Head of caudate nucleus (tissue), 42 donors: ENCODE results near the gene WSCD2.

Source experiments
- DNase-seq, 42 donors: peaks; one replicate each; pipeline versions ENCODE4 v3.0.0 to v3.0.0-alpha.2; 2020 to 2021; ENCODE audit warnings: mixed read lengths in 7 of 42
- intact Hi-C: fragments of 100-400 bp; cut with DNase I; formaldehyde crosslinking; loops from one replicate; pipeline ENCODE4 v1.15.0; 2022

WSCD2 gene

DNA sequence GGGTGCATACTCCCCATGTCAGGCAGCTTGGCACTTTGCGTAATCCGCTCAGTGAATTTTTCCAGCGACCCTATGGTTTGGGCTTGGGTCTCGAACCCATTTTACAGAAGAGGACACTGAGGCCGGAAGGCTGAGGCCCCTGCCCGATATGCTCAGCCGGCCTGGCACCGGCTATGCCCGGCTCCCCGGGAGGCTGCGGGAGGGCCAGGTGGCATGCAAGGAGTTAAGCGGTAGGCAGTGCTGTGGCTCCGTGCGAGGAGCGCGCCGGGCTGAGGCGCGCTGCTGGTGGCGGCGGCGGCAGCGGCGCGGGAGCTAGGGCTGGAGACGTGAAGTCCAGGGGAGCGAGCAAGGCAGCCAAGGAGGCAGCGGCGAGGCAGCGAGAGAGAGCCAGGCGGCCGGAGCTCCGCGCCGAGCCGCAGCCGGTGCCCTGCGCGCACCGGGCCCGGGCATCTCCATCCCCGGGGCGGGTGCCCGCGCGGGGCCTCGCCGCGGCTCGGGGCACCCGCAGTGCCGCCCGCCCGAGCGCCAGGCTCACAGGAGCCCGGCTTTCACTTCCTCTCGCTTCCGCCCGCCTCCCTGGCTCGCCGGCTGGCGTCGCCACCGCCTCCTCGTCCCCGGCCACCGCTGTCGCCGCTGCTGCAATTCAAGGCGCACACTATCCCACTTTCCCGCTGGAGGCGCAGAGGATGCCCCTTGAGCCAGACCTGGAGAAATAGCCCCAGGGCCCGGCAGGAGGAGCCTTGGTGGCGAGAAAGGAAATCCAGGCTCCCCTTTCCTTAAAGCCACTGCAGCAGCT lies at the start of gene WSCD2:
TSS of gene WSCD2 (plus strand) at position 272 of the 796 bp plus-strand sequence. CDS start 66,545 bp downstream, outside the sequence.
- DNase-seq = peak in 40 of 42 donors; percentile 22 to 76 (median 56)
- intact Hi-C loops = no loop called here

DNA sequence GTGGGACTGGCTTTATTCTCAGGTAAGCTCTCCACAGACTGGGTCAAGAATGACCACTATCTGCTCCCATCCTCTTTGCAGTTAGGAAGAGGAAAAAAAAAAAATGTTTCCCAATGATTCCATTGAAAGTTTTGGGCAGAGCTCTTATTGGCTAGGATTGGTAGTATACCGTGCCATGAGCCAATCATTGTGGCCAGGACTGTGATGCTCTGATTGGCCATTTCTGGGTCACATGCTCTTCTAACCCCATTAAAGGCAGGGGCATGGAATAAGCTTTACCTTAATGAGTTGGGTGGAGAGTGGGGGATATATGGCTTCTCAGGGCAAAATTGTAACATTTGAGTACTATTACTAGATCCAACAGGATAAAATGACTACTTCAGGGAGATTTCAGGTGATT lies 49.4 kb upstream of the WSCD2 start:
- DNase-seq = no peak

DNA sequence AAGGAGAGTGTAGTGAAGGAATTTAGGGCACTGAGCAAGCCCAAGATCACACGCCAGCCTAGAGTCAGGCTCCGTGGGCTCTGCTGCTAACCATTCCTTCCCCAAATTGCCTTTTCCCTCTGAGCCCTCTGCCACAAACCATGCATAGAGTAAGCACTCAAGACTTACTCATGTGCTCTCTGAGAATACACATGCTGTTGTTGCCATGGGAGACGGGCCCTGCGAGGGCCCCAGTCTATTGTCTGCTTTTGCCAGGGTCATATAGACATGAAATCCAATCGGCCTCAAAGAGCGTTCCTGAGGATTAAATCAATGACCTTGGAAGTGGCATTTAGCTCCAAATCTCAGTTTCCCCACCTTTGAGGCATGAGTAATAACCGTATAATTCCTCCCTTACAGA lies 48.7 kb upstream of the WSCD2 start:
- no peak for DNase-seq
- intact Hi-C loops = no loop called here

More for the DNA sequence above, 49.4 kb upstream of the WSCD2 start:
- intact Hi-C loops = no loop called here

DNA sequence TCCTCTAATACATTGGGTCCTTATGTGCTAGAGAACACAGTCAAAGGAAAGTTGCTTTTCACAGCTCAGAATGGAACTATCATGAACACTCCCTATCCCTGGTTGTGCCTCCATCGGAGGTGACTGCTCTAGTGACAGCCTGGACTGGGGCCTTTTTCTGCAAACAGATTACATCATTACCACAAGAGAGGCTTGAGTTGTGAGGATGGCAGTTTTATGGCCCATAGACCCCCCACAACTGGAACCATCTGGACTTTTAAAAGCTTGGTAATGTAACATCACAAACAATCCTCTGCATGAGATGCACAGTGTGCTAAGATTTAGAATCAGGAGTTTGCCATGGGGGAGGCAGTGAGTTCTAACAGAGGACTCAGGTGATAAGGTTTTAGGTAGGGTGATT lies 46.6 kb upstream of the WSCD2 start:
- intact Hi-C loops = no loop called here
- DNase-seq = no peak

DNA sequence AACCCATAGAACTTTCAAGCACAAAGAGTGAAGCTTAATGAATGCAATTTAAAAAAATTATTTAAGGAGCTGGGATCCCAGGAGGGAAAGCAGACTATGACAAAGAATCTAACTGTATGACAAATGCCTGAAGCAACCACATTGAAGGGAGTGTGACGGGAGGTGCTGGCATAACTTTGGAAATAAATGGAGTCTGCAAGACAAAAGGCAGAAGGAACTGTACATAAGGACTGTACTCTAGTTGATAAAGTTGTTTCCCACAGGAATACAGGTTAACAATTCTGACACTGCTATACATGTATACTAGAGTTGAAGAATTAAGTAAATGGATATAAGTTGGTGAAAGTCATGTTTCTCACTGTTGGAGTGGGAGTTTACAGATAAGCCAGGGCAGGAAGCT lies 41.2 kb upstream of the WSCD2 start:
- DNase-seq = no peak
- intact Hi-C loops = no loop called here

DNA sequence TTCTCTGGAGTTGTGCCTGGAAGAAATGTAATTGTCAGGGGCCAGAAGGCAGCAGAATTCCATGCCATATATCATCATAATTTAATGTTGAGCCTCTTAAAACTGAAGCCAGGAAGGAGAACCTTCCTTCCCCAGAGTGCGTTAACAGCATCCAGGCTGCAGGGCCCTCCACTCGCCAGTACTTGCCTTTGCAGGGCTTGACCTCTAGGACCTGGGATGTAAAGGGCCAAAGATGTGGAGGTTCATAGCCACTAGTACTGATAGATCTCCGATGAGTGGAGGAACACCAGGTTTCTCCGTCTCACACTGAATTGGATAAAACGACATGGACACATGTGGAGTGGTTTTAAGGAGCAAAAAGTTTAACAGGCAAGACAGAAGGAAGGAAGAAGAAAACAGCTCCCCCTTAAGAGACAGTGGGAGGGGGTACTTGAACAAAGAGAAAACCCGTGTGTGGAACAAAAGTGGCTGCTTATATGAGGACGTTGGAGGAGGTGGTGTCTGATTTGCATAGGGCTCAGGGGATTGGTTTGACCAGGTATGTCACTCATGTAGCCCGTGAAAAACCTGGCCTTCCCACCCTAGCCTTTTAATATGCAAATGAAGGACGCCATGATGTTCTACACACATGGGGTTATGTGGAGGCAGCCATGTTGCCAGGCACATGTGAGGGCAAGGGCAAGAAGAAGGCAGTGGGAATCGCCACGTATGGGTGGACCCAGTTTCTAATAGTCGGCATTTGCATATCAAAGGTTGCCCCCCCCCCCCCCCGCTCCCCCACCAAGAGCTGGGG lies 38.8 kb upstream of the WSCD2 start:
- intact Hi-C loops = no loop called here
- DNase-seq = no peak

DNA sequence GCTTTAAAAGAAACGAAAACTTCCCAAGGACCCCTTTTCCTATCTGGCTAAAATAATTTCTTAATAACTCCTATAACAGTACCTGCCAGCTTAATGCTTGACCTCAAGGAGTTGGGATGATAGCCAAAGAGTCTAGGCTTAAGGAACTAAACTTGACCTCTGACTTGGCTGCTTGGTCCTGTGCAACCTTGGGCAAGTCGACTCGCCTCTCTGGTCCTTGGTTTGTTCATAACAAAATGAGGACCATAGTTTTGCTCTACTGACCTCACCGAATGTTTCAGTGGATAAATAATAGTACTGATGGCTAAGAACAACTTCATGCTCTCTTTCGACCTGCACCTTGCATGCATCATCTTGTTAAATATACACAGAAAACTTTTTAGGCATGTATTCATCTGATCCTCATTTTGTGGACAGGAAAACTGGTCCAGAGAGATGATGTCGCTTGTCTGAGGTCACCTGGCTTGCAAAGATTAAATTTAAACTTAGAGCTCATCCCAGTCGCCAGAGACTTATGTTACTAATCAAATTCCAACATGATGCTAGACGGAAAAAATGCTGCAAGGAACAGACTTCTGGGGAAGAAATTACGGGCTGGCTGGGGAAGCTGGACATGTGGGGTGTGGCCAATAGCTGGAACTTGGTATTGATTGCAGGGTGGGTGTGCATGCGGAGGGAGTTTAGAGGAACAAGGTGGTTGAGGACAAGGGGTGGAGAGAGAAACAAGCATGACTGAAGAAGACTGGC lies 38.0 kb upstream of the WSCD2 start:
- intact Hi-C loops = no loop called here
- no peak for DNase-seq

DNA sequence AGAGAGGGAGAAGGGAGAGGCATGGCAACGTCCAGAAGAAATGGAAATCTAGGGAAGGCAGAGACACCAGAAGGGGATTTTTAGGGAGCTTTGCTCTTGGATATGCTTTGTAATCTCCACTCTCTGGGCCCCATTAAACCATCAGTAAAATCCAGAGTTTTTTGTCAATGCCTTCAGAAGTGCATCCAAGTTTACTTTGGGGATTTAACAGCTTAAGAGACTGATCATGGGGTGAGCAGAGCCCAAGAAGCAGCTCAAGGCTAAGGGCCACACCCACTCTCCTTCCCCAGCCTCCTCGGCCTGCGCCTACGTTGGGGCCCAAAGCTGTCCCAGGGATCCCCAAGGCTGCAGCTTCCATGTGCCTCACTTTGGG lies 37.4 kb upstream of the WSCD2 start:
- intact Hi-C loops = no loop called here

DNA sequence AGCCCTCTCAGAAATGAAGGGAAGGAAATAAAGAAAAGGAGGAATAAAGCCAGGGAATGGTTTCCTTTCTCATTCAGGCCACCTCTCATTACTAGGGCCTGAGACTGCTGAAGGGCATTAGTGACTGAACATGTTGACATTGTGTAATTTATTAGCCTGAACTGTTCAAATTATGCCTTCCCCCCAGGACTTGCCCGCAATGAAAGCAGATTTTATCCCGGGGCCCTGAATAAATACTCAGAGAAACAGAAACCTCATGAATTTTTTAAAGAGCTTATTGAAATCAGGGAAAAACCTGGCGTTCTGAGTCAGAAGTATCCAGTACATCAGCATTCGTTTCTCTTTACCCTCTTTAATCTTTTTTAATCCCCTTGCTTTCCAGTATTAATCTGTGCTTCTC lies 35.9 kb upstream of the WSCD2 start:
- intact Hi-C loops = no loop called here
- DNase-seq = no peak

More for the DNA sequence above, 37.4 kb upstream of the WSCD2 start:
- no peak for DNase-seq

DNA sequence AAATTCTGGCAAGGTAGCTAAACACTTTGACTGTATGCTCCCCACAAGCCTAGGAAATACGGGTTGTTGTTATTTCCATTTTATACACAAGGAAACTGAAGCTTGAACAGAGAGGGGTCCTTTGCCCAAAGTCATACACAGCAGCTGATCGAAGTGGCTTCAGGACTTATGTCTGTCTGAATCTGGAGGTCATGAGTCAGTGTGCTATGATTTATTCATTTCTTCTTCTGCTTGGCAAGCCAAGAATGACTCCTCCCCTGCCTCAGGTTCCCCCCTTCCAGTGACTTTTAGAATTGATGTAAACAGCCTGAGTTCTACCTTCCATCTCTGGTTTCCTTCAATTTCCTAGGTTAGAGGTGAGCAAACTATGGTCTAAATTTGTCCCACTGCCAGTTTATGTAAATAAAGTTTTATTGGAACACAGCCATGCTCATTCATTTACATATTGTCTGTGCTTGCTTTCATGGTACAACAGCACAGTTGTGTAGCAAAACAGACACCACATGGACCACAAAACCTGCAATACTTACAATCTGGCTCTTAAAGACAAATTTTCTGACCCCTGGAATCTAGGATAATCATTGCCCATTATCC lies 34.9 kb upstream of the WSCD2 start:
- intact Hi-C loops = no loop called here
- DNase-seq = no peak

DNA sequence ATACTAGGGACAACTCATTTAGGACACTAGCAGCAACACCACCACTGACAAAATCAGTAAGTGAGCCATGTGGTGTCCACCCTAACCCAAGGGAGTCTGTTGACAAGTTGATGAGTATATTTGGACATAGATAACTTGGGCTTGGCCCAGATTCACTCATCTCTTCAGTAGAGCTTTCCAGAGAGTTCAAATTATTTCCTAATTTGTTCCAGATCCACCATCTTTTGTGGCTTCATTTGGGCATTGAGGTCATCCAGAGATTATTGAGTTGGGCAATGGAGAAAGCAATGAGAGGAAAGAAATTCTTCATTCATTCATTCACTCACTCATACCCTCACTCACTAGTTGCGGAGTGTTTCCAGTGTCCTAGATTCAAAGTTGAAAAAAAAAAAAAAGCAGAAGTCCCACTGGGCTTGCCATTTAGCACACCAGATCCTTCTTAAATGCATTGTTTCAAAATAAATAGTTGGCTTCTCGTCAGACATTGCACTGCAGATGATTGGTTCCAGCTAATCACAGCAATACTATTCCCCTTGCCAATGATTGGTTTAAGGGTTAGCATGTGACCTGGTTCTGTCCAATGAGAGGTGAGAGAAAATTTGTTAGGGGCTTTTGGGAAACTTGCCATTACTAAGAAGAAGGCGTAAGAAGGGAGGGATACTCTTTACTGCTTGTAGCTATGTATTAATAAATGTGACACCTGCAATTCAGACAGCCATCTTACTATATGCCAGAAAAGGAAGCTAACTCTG lies 31.8 kb upstream of the WSCD2 start:
- no peak for DNase-seq
- intact Hi-C loops = no loop called here

DNA sequence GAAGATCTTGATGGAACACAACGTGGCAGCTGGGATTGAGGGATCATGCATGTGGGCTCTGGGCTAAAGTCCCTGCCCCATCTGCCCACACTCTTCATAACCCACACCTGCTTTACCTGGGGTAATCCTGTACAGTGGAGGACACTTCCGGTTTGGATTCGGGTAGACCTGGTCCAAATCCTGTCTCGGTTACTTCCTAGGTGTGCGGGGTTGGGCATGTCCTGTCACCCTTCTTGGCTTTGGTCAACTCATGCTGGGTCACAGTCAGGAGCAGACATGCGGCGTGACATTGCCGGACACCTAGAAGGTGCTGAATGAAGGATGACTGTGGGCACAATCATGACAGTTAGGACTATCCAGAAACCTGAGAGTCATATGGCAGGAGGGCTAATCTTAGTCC lies 30.7 kb upstream of the WSCD2 start:
- DNase-seq = no peak
- intact Hi-C loops = no loop called here

DNA sequence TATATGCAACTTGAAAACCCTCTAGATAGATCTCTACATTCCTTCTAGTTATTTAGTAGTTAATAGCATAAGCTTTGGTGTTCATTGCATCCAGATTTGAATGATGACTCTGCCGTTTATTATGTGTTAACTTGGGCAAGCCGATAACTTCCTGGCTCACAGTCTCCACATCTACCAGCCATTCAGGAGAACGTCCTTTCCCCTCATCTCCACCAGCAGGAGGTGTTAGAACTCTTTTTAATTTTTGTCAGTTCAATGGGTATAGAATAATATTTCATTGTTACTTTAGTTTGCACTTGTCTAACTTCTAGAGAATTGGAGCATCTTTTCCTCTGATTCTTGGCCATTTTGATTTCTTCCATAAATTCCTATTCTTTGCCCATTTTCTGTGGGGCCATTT lies 30.0 kb upstream of the WSCD2 start:
- no peak for DNase-seq
- intact Hi-C loops = no loop called here

DNA sequence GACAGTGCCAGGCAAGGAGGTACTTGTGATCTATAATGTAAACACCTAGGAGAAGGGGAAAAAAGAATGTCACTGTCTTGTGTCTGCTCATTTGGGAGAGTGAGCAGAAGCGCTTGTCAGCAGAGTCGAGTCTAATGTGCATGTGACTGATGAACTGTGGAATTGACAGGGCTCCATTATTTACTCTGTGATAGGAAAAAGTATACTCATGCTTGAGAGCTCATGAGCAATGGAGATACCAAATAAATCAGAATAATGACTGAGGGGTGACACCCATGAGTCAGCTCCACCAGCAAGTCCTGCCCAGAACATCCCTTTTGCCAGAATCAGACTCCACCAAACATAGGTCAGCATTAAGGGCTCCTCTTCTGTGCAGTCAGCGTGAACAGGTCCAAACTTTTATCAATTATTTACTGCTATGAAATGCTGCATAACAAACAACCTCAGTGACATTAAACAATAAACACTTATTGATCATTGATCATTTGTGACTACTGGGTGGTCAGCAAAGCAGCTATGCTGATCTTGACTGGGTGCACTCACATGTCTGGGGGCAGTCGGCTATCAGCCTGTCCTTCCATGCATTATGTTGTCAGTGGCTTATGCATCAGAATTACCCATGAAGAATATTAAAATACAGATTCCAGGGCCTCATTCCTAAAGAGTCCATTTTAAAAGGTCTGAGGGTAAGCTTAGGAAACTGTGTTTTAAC lies 29.2 kb upstream of the WSCD2 start:
- DNase-seq = no peak
- intact Hi-C loops = no loop called here

DNA sequence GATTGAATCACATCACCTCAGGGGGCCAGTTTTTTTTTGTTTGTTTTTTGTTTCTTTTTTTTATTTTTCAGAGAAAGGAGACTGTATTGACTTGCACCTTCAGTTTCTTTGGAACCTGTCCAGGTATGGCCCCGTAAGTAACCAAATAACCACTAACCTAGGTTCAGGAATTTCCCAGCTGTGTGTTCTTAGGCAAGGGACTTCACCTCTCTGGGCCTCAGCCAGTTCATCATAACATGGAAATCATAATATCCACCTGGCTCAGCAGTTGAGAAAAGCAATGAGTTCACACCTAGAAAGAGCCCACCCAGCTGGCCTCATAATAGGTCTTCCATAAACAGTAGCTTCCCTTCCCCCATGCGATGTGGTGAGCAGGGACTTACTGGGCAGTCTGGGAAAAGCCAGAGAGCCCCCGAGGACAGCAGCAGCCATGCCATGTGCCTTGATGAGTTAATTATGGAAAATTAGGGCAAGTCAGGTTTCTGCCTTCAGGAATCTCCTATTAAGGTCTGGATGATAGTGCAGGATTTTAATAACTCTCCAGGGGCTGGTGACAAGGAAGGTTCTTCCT lies 27.4 kb upstream of the WSCD2 start:
- DNase-seq = no peak
- intact Hi-C loops = no loop called here

DNA sequence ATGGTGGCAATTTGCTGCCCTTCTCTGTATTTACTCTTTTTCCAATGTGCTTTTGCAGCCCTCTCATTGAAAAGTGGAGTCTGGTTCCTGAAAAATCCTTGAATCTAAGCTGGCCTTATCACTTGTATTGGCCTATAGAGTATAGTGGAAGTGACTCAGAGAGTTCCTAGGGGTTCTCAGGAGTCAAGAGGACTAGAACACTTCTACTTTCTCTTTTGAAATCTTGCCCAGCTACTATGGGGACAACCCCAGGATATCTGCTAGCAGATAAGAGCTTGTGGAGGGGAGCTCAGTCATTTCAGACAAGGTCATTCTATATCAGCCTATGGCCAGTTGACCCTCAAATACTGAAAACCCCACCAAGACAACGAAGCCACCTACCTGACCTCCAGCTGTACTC lies 26.7 kb upstream of the WSCD2 start:
- intact Hi-C loops = no loop called here
- no peak for DNase-seq

DNA sequence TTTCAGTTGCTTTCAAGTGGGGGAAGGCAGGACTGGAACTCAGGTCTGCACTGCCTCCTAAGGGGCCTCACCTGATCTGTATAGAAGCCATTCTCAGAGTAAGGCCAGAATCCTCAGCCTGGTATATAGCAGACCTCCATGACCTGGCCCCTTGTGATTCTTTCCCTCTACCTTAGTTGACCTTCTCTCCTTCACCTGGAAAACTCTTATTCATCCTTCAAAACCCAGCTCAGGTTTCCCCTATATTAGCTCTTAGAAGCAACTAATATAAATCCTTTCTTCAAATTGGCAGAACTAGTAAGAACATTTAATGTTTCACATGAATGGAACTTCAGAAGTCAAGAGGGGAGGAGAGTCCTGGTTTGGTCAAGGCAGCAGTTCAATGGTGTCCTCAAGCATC lies 26.0 kb upstream of the WSCD2 start:
- no peak for DNase-seq

DNA sequence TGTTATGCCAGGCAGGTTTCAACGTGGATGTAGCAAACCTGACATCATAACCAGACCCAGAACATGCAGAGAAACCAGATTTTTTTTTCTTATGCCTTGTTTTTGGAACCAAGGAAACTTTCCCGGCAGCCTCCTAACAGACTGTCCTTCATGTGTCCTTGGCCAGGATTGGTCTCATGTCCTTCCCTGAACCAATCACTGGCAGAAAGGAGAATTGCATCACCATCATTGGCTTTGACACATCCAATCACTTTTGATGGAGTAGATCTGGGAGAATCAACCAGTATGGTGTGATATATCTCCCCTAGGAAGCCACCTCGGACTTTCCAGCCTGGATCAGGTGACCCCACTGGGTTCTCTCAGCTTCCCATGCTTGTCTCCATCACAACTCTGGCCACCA lies 25.6 kb upstream of the WSCD2 start:
- intact Hi-C loops = no loop called here
- no peak for DNase-seq

More for the DNA sequence above, 26.0 kb upstream of the WSCD2 start:
- intact Hi-C loops = no loop called here
